GM21717 (cell line): ENCODE measurements around the gene URM1.
"Not testable (repeated sequence)": the region's sequence is repeated elsewhere in the genome, so short reads cannot be mapped to it uniquely, and the experiment has no call there.

Experiments
- ATAC-seq: cut with Tn5 transposase; IDR thresholded peaks from one replicate; pipeline ENCODE4 v1.9.1; 2021; ENCODE audit warnings: mild to moderate bottlenecking, moderate library complexity; ENCODE audit not compliant: unreplicated experiment

URM1 gene

GRCh38 chr9:128423356-128423755 is 52.2 kb downstream of the URM1 start:
- not testable (repeated sequence) for ATAC-seq

- no peak for ATAC-seq
Observed at GRCh38 chr9:128424268-128424780, 53.1 kb downstream of the URM1 start.

GRCh38 chr9:128428644-128429512 is 57.7 kb downstream of the URM1 start:
- no peak for ATAC-seq

GRCh38 chr9:128429513-128430086 is 58.4 kb downstream of the URM1 start:
- no peak for ATAC-seq

GRCh38 chr9:128431207-128431606 is 60.0 kb downstream of the URM1 start:
- no peak for ATAC-seq

GRCh38 chr9:128434340-128434739 is 63.2 kb downstream of the URM1 start:
- no peak for ATAC-seq

GRCh38 chr9:128435611-128436010 is 64.4 kb downstream of the URM1 start:
- no peak for ATAC-seq

- ATAC-seq = no peak
Observed at GRCh38 chr9:128438343-128439109, 67.4 kb downstream of the URM1 start.

GRCh38 chr9:128439273-128439672 is 68.1 kb downstream of the URM1 start:
- no peak for ATAC-seq
